ENCODE results near the gene TRAF2. TPM values are rescaled to one million over a fixed set of nuclear protein-coding genes. Genes with fewer than 3 reads are reported as not detected.

The TRAF2 gene
- total and polyA plus RNA-seq, 2 donors (not counting 3 experiments of a cell fraction or from before 2014, with no cell fraction given), result 10.9 to 23.1 TPM

DNA sequence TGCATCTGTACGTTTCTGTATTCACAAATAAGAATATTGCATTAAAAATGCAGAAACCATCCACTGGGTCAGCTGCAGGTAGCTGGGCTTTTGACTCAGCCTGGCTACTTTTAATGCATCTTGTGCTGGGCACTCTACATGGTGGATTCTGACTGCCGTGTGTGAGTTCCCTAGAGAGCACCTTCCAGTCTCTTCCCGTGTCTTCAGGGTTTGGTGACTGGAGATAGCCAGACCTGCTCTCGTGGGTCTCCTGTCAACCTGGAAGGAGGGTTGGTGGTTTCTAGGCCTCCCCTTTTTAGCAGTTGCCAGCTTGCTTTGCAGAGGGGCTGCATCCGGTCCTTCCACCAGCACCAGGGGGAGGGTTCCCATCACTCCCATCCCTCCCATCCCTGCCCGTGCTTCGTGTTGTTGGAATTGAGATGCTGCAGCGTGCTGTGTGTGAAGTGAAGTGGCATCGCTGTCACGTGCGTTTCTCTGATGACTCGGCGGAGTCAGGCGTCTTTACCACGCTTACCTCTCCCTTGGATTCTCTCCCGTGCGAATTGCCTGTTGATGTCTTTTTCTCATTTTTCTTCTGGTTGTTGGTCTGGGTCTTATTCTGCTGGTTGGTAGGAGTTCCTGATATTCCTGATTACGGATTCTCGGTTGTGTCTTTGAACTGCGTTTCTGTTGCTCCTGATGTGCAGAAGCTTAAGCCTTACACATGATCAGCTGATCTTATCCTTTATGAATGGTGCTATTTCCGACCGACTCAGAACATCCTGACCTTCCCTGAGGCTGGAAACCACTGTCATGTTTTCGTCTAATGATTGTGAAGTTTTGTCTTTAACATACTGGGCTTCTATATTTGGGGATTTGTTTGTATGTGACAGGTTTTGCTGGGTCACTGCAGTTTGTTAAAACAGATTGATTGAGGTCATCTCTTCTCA, 41.3 kb downstream of the TRAF2 start:
- Histone ChIP-seq H3K27ac (ENCODE audit: insufficient read depth, low read depth, low read length) (no peak overlapping the region), H3K9me3 (replicated peaks; ENCODE audit: control insufficient read depth, insufficient read depth, low read length) (no peaks in the 10 kb centered on the region), H3K9ac (replicated peaks; ENCODE audit: extremely low read depth, insufficient read depth, low read length) (no peak overlapping the region), H2AFZ (ENCODE audit: low read depth, low read length) (no peak overlapping the region), H4K20me1 (replicated peaks; ENCODE audit: control insufficient read depth, extremely low read depth, insufficient read depth, low read length) (no peaks in the 10 kb centered on the region), H3K79me2 (ENCODE audit: control insufficient read depth, insufficient read depth, low read length) (no peaks in the 10 kb centered on the region), H3K4me1 (ENCODE audit: control insufficient read depth, extremely low read depth, insufficient read depth, low read length) (peaks cover 12% of the 10 kb centered on the region), H3K36me3 (ENCODE audit: control insufficient read depth in 2 of 2, extremely low read depth in 1 of 2, insufficient read depth in 2 of 2, low read length in 2 of 2) (peaks cover 0 to 10% of the 10 kb centered on the region in 2 experiments), H3K4me3 (replicated peaks in 1 of 3; ENCODE audit: insufficient read depth in 1 of 3, low read depth in 1 of 3, low read length in 3 of 3) (no peak overlapping the region), H3K9me1 (replicated peaks; ENCODE audit: control insufficient read depth, extremely low read depth, insufficient read depth, low read length) (no peaks in the 10 kb centered on the region), H3K4me2 (ENCODE audit: insufficient read depth, low read length) (no peak overlapping the region), H3K27me3 (ENCODE audit: control insufficient read depth in 2 of 2, insufficient read depth in 2 of 2, low read length in 2 of 2) (no peaks in the 10 kb centered on the region)
- ChIA-PET POLR2A (no interaction called here), CTCF (interaction anchor here (0.6 kb wide), 1 partner anchor 10 kb away, joined by 3 read pairs; no protein-coding TSS in a partner anchor)
- dilution Hi-C loops (cut with MboI; ENCODE audit: extremely low pct_ligation_motif_present, low sequenced_read_pairs), result loop anchor here (25.0 kb wide), 1 partner anchor 115 kb away; the partner anchor contains the start of gene RABL6
- FAIRE-seq (peak; percentile 83), DNase-seq (ENCODE audit: low read depth, low spot score) (no peak)
- TF ChIP-seq, protein P1, sequence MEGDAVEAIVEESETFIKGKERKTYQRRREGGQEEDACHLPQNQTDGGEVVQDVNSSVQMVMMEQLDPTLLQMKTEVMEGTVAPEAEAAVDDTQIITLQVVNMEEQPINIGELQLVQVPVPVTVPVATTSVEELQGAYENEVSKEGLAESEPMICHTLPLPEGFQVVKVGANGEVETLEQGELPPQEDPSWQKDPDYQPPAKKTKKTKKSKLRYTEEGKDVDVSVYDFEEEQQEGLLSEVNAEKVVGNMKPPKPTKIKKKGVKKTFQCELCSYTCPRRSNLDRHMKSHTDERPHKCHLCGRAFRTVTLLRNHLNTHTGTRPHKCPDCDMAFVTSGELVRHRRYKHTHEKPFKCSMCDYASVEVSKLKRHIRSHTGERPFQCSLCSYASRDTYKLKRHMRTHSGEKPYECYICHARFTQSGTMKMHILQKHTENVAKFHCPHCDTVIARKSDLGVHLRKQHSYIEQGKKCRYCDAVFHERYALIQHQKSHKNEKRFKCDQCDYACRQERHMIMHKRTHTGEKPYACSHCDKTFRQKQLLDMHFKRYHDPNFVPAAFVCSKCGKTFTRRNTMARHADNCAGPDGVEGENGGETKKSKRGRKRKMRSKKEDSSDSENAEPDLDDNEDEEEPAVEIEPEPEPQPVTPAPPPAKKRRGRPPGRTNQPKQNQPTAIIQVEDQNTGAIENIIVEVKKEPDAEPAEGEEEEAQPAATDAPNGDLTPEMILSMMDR (IDR thresholded peaks at IDR 0.05; ENCODE audit: extremely low read depth in 1 of 2, insufficient read depth in 1 of 2, low read depth in 1 of 2, low read length in 2 of 2), result no peak
- BruUV-seq (replicated peaks), result no TSS peak
- intact Hi-C loops (cut with micrococcal nuclease), result no loop called here

DNA sequence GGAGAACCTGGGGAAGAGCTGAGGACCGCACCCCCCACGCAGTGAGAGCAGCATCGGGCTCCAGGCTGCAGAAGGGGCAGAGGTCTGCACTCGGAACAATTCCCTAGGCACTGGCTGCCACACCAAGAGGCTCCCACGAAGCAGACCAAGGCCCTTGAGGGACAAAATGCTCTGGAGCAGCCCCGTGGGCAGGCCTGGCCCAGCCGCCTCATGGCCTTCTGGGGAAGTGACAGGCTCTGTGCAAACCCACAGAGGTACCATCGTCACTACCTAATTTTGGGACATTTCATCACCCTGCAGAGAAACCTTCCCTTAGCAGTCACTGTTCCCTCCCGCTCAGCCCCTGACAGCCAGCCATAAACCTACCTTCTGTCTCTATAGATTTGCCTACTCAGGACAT, 42.3 kb downstream of the TRAF2 start:
- Histone ChIP-seq H3K4me3 (replicated peaks in 1 of 3; ENCODE audit: insufficient read depth in 1 of 3, low read depth in 1 of 3, low read length in 3 of 3) (no peak overlapping the region), H3K9me3 (replicated peaks; ENCODE audit: control insufficient read depth, insufficient read depth, low read length) (no peaks in the 10 kb centered on the region), H3K9ac (replicated peaks; ENCODE audit: extremely low read depth, insufficient read depth, low read length) (no peak overlapping the region), H3K27me3 (ENCODE audit: control insufficient read depth in 2 of 2, insufficient read depth in 2 of 2, low read length in 2 of 2) (no peaks in the 10 kb centered on the region), H3K9me1 (replicated peaks; ENCODE audit: control insufficient read depth, extremely low read depth, insufficient read depth, low read length) (no peaks in the 10 kb centered on the region), H3K4me1 (ENCODE audit: control insufficient read depth, extremely low read depth, insufficient read depth, low read length) (peaks cover 12% of the 10 kb centered on the region), H4K20me1 (replicated peaks; ENCODE audit: control insufficient read depth, extremely low read depth, insufficient read depth, low read length) (no peaks in the 10 kb centered on the region), H3K27ac (ENCODE audit: insufficient read depth, low read depth, low read length) (no peak overlapping the region), H3K36me3 (ENCODE audit: control insufficient read depth in 2 of 2, extremely low read depth in 1 of 2, insufficient read depth in 2 of 2, low read length in 2 of 2) (peaks cover 0 to 10% of the 10 kb centered on the region in 2 experiments), H3K79me2 (ENCODE audit: control insufficient read depth, insufficient read depth, low read length) (no peaks in the 10 kb centered on the region), H3K4me2 (ENCODE audit: insufficient read depth, low read length) (no peak overlapping the region), H2AFZ (ENCODE audit: low read depth, low read length) (no peak overlapping the region)
- dilution Hi-C loops (cut with MboI; ENCODE audit: extremely low pct_ligation_motif_present, low sequenced_read_pairs), result loop anchor here (25.0 kb wide), 1 partner anchor 116 kb away; the partner anchor contains the start of gene RABL6
- DNase-seq (ENCODE audit: low read depth, low spot score) (no peak), FAIRE-seq (no peak)
- no TSS peak for BruUV-seq (replicated peaks)
- CTCF ChIA-PET, result interaction anchor here (0.6 kb wide), 1 partner anchor 308 kb away, joined by 3 read pairs; no protein-coding TSS in a partner anchor
- intact Hi-C loops (cut with micrococcal nuclease), result no loop called here
- TF ChIP-seq FOS (IDR thresholded peaks at IDR 0.05; ENCODE audit: borderline replicate concordance, insufficient read depth, low read length) (no peak), POLR2A (IDR thresholded peaks at IDR 0.05; ENCODE audit: low read depth, low read length) (no peak), EZH2 (IDR thresholded peaks at IDR 0.05; ENCODE audit: borderline replicate concordance, low read depth, low read length, severe bottlenecking) (no peak), POLR2AphosphoS5 (IDR thresholded peaks at IDR 0.05; ENCODE audit: insufficient read depth, low read depth, low read length) (no peak), GATA2 (IDR thresholded peaks at IDR 0.05; ENCODE audit: insufficient read depth, insufficient read length, low read depth, low read length) (no peak), JUN (IDR thresholded peaks at IDR 0.05; ENCODE audit: borderline replicate concordance, insufficient read depth, insufficient read length, low read depth) (no peak), MYC (IDR thresholded peaks at IDR 0.05; ENCODE audit: low read depth, low read length) (no peak)
- TF ChIP-seq, protein P1 (IDR thresholded peaks at IDR 0.05; ENCODE audit: extremely low read depth in 1 of 2, insufficient read depth in 1 of 2, low read depth in 1 of 2, low read length in 2 of 2), result no peak
- TF ChIP-seq, protein P2, sequence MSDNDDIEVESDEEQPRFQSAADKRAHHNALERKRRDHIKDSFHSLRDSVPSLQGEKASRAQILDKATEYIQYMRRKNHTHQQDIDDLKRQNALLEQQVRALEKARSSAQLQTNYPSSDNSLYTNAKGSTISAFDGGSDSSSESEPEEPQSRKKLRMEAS (IDR thresholded peaks at IDR 0.05; ENCODE audit: insufficient read depth, insufficient read length), result no peak
- POLR2A ChIA-PET, result interaction anchor here (0.6 kb wide), 1 partner anchor 106 kb away, joined by 3 read pairs; no protein-coding TSS in a partner anchor
